HG03025 (cell line): ENCODE measurements around the gene INPP1.
A peak's percentile ranks its signal among the peaks of the same experiment; 100 is the strongest.

Experiments
- ATAC-seq: cut with Tn5 transposase; IDR thresholded peaks from one replicate; pipeline ENCODE4 v1.9.1; 2021; ENCODE audit warnings: mild to moderate bottlenecking, moderate library complexity; ENCODE audit not compliant: unreplicated experiment, low FRiP score

The INPP1 gene

DNA sequence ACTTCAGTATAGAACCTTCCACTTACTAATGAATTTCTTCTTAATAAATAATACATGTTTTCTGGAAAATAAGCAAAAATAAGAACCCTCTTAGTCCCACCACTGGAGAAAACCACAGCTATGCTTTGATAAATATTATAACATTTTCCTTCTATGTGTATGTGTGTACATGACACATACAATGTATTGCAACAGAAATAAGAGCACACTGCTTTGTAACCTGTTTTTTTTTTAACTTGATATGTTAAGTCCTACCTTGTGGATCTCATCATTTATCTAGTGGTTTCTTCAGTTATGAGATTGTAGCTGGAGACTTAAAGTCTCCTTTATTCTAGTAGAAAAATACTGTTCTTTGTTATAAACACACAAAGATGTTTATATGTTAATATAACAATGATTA is 17.2 kb downstream of the INPP1 start:
- ATAC-seq = no peak

DNA sequence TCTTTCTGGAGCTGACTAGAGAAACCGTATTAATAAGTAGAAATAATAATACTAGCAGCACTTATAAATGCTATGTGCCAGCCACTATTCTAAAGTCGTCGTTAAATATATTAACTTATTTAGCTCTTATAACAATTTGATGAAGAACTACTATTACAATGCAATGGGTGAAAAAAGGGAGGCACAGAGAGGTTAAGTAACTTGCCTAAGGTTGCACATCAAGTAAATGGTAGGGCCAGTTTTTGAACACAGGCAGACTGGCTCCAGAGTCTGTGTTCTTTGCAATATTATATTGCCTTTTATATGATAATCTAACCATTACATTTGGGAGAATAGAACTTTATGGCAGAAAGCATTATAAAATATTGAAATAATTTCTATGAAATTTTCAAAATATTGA is 17.6 kb downstream of the INPP1 start:
- ATAC-seq = no peak

DNA sequence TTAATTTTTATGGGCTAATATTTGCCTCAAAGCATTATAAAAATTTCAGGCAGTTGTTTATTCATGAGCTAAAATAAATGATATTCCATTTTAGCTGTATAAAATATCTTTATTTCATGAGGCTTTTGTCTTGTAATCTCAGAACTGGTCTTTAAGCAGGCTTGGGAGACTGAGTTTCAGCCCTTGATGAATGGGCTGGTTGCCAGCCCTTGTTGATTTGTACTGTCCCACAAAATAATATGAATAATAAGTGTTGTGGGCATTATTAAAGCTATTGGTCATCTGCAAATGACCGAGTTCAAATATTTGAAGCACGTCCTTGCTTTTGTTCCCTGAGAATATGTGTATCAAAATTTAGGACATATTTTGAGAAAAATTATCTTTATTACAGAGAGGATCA is 18.2 kb downstream of the INPP1 start:
- ATAC-seq = no peak

DNA sequence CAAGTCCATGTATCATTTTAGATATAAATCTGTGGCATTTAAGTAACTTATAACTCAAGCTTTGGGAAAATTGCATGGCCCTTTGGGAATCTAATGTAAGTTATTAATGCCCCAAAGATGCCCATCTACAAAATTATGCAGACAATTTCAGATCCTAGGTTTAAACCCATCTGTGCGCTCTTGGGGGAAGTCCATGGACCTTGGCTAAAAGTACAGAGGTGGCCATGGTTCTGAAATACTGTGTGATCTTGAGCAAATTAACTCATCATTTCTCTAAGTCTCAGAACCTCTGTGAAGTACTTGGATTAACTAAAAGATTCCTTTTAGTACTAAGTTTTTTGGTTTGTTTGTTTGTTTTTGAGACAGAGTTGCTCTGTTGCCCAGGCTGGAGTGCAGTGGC is 19.5 kb downstream of the INPP1 start:
- ATAC-seq = no peak

DNA sequence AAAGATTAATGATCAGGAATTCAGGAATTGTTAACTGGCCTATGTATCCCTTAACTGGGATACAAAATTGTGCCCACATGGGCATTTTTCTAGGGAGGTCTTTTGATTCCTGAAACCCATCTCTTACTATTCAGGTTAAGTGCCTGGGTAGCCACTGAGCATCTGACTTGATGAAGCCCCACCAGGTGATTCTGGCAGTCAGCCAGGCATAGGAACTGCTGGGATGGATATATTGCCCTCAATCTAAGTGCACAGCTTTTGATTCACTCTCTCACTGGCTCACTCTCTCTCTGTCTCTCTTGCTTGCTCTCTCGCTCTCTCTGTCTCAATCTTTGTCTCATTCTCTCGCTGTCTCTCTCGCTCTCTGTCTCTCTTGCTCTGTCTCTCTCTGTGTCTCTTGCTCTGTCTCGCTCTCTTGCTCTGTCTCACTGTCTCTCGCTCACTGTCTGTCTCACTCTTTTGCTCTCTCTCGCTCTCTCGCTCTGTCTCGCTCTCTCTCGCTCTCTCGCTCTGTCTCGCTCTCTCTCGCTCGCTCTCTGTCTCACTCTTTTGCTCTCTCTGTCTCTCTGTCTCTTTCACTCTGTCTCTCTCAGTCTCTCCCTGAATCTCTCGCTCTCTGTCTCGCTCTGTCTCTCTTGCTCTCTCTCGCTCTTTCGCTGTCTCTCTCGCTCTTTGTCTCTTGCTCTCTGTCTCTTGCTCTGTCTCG is 22.3 kb downstream of the INPP1 start:
- no peak for ATAC-seq

DNA sequence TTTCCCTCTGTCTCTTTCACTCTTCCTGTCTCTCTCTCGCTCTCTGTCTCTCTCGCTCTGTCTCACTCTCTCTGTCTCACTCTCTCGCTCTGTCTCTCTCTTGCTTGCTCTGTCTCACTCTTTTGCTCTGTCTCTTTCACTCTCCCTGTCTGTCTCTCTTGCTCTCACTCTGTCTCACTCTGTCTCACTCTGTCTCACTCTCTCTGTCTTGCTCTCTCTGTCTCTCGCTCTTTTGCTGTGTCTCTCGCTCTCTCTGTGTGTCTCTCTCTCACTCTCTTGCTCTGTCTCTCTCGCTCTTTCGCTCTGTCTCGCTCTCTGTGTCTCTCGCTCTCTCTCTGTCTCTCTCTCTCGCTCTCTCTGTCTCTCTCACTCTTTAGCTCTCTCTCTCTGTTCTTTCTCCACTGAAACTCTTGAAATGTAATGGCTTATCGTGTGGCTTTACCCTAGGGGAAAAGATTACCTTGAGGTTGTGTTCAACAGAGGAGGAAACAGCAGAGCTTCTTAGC is 22.9 kb downstream of the INPP1 start:
- ATAC-seq = no peak

DNA sequence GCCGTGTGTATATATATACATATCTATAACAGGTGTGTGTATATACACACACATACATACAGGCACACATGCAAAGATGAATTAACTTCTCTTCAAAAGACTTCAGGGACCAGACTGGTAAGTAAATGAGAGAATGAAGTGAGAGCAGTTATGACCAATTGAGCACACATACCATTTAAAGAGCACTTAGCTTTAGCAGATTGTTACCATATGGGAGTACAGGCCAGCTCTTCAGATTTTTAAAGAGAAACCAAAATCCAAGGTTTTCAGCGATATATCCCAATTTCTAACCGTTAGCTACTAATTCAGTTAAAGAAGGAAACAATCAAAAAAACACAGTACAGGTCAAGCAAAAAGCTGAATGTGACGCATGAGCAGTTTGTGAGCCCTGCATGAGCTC is 23.7 kb downstream of the INPP1 start:
- ATAC-seq = no peak

DNA sequence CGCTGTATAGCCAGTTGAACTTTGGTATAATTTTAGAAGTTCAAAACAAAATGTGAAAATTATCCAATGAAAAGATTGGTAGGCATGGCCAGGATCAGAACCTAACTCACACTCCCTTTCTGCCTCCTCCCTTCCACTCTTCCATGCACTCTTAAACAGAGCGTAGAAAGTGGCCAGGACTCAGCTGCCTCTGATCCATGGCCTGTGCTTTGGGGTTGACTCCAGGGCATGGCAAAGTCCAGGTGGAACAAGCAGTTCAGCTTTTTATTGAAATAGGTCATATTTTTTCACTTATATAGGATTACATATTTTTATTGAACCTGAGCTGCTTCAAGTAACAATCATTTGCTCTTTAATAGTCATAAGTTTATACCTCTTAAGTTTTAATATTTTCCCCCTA is 26.2 kb downstream of the INPP1 start:
- ATAC-seq = no peak

DNA sequence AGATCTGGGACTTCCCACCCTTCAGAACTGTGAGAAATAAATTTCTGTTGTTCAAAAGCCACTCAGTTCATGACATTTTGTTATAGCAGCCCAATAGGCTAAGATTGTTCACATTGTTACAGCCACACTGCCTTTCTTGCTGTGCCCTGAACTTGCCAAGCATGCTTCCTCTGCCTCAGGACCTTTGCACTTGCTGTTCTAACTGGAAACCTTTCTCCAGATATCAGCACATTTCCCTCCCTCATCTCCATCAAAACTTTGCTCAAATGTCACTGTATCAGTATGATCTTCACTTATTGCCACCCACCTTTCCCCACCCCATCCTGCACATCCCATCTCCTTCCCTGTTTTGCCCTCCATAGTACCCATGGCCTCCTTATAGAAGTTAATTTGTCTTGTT is 32.7 kb downstream of the INPP1 start:
- no peak for ATAC-seq

DNA sequence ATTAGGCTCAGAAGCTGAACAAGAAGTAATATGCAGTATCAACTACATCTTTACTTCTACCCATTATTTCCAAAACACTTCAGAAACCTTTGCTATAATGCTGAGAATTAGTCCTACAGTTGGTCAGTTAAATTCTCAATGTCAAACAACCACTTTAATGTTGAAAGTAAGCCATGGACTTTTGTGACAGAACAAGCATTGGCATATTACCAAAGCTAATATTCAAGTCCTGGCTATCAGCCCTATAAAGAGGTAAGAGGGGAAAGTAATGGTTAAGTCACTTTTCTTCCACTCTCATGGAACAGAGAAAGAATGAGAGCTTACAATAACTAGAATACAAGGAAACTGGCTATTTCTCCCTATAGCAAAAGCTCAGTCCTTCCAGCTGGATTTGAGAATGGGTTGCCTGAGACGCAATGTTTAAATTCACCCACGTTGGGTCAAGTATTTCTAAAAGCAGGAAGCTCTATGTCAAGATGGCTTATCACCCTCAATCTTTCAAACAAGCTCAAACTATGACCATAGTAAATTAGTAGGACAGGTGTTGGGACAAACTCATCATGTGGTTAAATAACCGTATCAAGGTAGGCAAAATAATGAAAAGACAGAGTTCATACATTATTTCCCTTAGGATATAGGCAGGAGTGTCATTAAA is 33.3 kb downstream of the INPP1 start:
- no peak for ATAC-seq

DNA sequence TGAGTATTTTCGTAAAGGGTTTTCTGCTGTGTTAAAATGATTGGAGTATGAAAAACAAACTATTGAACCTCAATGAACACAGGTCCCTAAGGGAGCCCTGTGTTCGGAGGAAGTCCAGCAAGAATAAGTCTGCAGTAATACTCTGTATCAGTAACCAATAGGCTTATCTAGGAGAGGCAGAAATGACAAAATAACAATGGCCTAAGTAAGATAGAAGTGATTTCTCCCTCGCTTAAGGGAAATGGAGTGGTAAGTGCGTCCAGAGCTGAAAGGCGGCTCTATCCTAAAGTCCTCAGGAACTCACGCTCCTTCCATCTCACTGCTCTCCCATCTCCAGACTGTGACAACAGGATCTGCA is 35.5 kb downstream of the INPP1 start:
- ATAC-seq = no peak

DNA sequence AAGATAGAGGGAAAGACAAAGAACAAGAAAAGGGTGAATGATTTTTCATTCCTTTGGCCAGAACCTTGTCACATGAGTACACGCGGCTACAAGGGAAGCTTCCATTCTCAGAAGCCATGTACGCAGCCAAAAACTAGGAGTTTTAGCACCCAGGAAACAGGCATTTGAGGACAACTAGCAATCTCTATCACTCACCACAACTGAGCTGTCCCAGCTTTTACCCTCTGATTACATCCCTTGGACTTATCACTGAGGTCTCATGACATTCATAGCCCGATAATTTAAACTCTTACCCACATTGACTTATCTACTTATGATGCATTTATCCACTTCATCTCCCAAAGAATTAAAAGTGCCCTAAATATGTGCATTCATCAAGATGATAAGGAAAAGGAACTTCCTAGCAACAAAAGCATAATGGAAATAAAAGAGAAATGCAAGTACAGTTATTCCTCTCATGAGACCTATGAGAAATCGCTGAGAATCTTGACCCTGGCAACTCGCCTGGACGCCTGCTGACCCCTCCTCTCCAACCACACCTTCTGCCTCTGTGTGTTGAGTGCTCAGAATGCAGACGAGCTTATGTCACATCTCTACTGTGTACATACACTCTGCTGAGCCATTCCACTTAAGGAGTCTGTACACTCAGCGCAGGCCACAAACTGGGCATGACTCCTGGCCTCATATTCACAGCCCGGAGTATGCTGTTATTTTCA is 36.0 kb downstream of the INPP1 start:
- no peak for ATAC-seq

DNA sequence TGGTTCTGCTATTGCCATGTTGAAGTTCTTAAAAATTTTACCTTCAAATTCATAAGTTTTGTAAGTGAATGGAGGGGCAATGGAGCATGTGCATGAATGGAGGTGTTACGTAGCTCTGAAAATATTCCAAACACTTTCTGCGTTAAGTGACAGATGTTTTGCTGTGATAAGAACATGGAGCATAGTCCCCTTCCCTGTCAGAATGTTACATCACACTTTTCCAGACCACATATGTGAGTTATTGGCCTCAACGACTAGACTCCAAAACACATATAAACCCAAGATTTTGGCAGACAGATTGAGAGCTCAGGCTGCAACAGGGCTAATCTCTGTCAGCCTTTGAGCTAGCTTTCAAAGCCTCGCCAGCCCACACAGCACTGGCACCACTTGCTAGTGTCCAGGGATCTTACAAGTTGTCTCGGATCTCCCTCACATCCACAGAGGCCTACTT is 37.6 kb downstream of the INPP1 start:
- ATAC-seq = no peak

DNA sequence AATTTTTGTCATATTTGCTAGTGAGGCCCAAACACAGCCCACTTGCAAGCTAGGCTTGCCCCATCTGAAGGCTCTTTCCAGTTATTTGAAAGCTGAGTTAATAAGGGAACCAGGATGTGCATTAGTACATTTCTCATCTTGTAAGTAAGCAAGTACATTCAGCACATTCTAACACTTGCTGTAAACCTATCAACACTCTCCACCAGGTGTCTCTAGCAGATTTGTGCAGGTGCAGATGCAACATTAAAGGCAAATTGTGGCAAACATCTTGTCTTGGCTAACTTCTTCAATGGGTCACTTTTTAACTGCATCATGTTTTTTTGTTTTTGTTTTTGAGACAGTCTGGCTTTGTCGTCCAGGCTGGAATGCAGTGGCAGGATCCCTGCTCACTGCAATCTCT is 39.5 kb downstream of the INPP1 start:
- peak; percentile 74 for ATAC-seq

DNA sequence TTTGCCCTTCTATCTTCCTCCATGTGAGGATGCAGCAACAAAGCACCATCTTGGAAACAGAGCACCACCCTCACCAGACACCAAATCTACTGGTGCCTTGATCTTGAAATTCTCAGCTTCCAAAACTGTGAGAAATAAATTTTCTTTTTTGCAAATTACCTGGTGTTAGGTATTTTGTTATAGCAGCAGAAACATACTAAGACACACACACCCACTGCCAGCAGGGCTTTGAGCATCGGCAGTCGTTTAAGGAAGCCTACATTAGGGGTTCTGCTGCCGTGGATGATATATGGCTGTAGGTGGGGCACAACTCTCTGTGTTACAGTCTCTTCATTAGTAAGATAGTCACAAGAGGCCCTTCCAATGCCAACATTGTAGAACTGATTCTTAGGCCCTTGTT is 44.0 kb downstream of the INPP1 start:
- no peak for ATAC-seq

DNA sequence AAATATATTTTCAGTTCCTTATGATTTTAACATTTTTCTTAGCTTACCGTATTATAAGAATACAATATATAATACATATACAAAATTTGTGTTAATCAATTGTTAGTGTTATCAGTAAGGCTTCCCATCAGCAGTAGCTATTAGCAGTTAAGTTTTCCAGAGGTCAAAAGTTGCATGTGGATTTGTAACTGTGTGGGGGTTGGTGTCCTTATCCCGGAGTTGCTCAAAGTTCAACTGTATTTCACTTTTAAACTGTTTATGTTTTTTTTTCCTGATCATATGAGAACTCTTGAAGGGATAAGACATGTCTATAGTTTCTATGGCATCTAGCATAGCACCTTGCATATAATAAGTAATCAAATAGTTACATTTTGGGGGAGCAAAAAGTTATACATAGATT is 52.9 kb downstream of the INPP1 start:
- no peak for ATAC-seq

DNA sequence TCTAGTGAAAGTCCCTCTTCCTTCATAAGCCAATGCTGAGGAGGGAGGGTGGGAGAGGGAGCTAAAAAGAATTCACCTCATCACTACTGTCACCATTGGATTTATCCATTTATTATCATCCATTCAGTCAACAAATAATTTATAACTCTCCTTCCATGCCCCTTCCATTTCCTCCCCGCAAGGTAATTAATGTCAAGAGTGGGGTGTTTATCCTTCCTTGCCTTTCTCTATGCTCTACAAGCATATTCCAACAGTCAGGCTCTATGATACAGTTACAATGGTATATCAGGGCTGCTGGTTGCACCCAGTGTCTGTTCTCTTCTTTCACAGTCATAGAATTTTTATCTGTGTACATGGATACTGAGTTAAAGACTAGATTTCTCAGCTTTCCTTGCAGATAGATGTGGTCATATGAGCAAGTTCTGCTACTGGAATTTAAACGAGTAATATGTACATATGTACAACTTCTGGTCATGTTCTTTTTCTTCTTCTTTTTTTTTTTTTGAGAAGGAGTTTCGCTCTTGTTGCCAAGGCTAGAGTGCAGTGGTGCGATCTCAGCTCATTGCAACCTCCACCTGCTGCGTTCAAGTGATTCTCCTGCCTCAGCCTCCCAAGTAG is 59.7 kb downstream of the INPP1 start:
- ATAC-seq = no peak

DNA sequence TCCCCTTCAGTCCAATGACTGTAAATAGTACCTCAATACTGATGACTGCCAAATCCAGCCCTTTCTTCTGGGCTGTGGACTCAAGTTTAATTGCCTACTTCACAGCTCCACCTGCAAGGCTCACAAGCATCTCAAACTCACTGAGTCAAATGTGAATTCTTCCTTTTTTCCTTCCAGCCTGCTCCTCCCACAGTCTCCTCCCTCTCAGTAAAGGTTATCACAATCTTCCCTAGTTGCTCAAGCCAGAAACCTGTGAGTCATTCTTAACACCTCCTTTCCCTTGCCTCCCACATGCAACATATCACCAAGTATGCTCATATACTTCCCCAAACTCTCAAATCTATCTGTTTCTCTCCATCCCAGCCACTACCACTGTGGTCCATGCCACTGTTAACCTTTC is 61.1 kb downstream of the INPP1 start:
- ATAC-seq = no peak

DNA sequence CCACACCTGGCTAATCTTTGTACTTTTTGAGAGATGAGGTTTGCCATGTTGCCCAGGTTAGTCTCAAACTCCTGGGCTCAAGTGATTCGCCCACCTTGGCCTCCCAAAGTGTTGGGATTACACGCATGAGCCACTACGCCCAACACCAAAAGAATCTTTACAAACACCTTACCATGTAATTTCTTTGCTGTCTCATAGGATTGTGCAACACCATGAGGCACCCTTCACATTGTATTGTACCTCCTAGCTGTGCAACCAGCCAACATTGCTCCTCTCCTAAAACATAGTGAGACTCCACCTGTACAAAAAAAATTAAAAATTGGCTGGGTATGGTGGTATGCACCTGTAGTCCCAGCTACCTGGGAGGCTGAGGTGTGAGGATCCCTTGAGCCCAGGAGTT is 61.7 kb downstream of the INPP1 start:
- ATAC-seq = no peak

DNA sequence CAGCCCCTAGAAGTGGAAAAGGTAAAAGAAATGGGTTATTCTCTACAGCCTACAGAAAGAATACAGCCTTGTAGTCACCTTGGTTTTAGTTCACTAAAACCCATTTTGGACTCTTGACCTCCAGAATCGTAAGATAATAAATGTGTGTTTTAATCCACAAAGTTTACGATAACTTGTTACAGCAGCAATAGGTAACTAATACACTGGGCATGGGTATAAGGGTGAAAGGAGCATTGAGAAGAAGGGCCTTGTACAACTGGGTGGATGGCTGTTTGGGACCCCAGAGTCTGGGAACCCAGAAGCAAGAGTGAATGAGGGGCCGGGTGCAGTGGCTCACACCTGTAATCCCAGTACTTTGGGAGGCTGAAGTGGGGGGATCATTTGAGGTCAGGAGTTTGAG is 62.6 kb downstream of the INPP1 start:
- ATAC-seq = no peak

DNA sequence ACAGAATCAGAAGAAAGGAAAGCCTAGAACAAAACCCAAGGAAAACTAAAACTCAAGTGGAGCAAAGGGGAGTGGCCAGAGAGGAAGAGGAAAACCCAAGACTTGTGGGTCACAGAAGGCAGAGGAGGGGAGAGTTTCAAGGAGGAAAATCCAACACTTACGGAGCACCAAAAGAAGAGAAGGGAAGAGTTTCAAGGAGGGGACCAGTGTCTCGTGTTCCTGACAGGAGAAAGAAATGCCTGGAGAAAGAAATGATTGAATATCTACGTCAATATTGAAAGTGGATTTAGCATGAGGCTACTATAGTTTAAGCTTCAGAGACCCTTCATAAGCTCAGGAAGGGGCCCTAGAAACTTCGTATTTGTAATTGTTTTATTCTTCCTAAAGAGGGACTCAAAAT is 63.4 kb downstream of the INPP1 start:
- no peak for ATAC-seq
